ENCODE results near the gene MAML3.

MAML3 gene

GRCh38 chr4:139756391-139757180 is 397.4 kb downstream of the MAML3 start:
- DNase-seq (ENCODE audit: low read depth), result no peak

DNA sequence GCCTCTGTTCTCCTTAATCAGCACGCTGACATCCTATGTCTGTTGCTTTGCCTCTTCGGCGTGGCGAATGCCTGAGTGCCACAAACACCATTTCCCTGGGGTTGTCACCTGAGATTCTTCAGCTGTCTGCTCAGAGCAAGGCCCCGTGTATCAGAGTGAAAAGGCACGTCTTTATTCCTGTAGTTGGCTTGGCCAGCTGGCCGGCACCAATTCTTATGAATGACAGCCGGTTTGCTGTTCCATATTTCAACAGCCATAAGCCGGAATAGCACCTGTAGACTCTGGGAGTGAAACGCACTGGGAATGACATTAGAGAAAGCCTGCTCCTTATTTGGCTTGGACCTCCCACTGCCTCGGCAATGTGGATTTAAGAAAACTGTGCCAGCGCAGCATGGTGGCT is 399.0 kb downstream of the MAML3 start:
- DNase-seq (ENCODE audit: low read depth), result no peak

DNA sequence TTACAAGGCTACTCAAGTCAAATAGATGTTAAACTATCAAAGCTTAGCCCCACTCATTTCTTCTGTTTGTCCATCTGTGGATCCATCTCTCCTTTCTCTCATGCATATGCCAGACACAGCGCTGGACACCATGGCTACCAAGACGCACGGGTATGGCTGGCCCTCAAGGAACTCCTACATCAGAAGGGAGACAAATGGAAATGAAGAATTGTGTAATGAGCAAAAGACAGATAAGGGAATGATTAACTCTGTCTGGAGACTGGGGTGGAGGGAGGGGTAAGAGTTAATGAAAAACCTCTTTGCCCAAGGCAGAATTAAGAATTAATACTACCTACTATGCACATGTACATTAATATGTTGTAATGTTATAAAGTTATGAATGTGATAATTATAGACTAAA is 400.3 kb downstream of the MAML3 start:
- no peak for DNase-seq (ENCODE audit: low read depth)

GRCh38 chr4:139749835-139750498 is 404.0 kb downstream of the MAML3 start:
- no peak for DNase-seq (ENCODE audit: low read depth)

DNA sequence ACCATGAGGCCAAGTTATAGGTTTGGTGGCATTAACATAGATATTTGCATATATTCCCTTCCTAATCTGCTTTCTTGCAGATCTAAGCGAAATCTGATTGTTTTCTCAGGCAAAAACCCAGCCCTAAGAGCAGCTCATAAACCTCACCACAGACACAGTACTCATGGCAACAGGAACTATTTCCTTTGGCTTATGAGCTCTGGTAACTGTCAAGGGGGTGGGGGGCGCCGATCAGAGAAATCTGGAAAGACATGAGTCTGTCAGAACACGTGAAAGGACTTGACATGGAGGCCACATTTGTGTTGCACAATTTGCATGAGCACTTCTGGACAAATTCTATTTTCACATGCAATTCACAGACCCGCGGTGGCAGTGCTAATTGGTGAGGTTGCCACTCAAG is 404.6 kb downstream of the MAML3 start:
- DNase-seq (ENCODE audit: low read depth), result no peak

DNA sequence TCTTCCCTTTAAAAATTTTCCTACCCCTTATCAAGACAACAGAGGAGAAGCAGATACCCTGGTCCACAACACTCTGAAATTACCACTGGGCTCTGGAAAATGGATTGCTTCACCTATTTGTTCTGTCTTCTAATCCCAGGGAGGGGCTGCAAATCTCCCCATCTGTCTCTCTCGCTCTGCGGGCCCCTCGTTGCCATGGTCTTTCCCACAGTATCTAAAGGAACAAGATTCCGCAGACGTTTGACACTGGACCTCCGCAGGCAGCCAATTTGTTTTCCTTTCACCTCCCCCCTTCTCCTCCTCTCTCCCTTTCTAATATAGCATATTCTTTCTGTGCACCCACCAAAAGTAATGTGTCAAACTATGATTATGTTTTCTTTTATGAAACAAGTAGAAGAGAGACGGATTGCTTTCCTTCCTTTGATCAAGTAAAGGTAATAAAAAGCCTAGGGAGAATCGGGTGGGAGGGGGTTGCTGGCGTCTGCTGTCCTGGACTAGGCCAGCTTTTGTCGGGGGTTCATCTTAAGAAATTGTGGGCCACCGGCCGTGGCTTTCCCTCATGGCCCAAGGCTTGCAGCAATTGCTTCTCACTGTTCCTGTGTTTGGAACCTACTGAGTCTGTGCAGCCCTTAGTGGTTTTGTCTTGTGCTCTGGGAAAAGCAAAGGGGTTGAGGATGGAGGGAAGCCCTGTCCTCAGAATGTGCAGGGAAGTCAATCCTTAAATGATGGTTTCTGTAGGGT is 407.4 kb downstream of the MAML3 start:
- DNase-seq (ENCODE audit: low read depth), result no peak

- no peak for DNase-seq (ENCODE audit: low read depth)
These were observed 408.8 kb downstream of the MAML3 start for GRCh38 chr4:139745111-139745639.

GRCh38 chr4:139744232-139744631 is 409.8 kb downstream of the MAML3 start:
- no peak for DNase-seq (ENCODE audit: low read depth)

GRCh38 chr4:139743027-139743426 is 411.0 kb downstream of the MAML3 start:
- DNase-seq (ENCODE audit: low read depth), result no peak

- peak; percentile 46 for DNase-seq (ENCODE audit: low read depth)
These were observed 413.4 kb downstream of the MAML3 start for GRCh38 chr4:139740531-139741041.

GRCh38 chr4:139740121-139740520 is 413.9 kb downstream of the MAML3 start:
- no peak for DNase-seq (ENCODE audit: low read depth)

- no peak for DNase-seq (ENCODE audit: low read depth)
These were observed 415.0 kb downstream of the MAML3 start for GRCh38 chr4:139738846-139739613.

- DNase-seq (ENCODE audit: low read depth), result no peak
These were observed 417.3 kb downstream of the MAML3 start for GRCh38 chr4:139736661-139737060.

DNA sequence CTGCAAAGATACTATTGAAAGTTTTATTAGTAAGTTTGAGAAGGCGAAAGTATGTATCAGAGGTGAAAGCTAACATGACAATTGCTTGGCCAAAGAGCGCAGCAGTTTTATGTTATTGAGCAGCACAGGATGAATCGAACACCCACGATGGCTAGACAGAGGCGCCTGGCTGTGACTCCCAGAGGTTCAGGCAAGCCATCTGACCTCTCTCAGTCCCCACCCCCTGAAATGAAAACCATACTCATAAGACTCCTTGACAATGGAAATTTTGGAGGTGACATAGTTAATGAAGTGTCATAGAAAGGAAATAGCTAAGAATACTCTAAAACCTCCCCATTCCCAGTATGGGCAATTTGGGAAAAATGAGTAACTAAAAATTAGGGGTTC is 417.7 kb downstream of the MAML3 start:
- no peak for DNase-seq (ENCODE audit: low read depth)

DNA sequence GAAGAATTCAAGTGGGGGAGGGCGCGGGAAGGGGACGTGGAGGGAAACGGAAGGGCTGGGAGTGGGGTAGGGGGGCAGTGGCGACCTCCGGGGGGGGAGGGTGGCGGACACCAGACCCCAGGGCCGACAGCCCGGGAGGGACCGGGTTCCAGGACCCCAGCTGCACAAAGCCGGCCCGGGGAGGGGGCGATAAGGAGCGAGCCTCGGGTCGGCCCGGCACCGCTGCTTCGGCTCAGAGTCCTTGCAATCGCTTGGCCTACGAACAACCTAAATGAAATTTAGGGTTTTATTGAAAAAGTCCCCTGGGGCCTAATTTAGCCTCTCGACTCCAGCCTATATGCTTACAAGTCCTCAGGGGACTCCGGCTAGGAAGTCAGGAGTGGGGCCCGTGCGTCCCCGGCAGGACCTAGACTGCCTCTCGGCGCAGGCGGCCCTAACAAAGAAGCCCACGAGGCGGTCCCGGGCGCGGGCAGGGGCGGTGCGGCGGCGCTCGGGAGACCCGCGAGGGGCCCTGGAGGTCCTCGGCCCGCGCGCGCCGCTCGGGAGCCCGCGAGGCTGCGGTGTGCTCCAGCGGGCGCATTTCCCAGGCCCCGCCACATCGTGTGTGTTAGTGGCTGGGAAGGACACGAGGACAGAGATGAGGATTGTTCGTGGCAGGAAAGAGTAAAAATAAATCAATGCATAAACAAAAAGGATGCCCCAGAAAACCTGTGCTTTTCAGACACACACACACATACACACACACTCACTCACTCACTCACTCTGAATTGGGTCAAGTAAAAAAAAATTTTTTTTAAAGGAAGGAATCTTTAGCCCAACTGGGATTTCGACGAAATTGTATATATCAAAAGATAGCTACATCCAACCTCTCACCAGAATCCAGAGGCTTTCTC is 418.4 kb downstream of the MAML3 start:
- no peak for DNase-seq (ENCODE audit: low read depth)

DNA sequence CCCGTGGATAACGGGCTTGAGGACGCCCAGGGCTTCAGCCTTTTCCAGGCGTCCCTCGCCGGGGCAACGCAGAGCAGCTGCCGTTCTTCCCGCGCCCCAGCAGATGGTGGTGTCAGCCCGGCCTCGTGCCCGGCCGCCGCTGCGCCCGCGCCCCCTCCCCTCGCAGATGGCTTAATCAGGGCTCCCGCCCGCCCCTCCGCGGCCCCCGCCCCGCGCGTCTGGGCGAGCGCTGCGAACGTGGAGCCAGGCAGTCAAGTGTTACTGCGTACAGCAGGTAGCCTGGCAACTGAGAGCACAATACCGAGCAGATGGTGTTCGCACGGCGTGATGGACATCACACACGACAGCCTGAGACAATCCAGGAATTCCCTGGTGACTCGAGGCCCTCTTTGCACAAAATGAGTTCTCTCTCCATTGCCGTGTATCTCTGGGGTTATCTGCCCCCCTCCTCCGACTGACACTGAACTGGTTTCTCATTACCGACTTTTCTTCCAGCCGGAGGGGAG is 419.1 kb downstream of the MAML3 start:
- peak; percentile 18 for DNase-seq (ENCODE audit: low read depth)

DNA sequence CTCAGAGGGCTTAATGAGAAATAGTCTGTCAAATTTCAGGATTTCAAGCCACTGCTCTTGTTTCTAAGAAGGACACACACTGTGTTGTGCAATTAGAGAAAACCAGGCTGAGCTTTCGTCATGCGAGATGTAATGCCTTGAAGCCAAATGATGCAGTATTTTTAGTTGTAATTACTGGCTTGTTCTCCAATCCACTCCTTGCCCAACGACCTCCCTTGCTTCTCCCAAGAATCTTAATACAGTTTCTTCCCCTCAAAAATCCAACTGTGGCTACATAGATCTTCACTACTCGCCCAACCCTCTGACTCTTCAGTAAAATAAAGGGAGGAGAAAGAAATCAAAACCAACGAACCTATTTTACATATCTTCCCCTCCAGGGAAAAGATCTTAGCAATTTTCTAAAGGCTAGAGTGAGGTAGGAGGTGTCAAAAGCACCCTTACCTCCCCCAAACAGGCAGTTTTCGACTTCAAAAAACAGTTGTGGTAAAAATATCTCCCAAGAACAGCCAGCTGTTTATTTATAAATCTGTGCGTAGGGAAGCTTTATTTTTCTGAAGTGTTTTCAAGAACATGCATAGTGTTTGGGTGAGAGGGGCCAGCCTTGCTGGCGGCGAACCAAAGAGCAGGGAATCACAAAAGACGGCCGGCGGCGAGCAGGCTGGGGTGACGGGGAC is 419.6 kb downstream of the MAML3 start:
- DNase-seq (ENCODE audit: low read depth), result peak; percentile 18

- DNase-seq (ENCODE audit: low read depth), result no peak
These were observed 420.9 kb downstream of the MAML3 start for GRCh38 chr4:139732991-139733570.

DNA sequence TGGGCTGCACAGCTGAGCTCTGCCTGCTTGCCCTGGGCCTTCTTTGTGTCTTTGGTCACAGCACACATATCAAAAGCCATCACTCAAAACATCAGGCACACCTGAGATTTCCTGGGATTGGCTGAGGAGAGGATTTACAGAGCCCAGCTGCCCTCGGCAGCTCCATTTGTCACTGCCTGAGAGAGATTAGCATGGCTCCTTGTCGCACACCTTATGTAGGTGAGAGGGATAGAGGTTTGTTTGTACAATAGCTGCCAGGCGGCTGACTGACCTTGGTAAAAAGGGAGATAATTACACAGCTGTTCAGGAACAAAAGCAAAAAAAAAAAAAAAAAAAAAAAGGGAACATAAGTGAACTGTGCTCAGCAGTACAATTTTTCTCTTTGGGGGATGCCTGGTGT is 425.1 kb downstream of the MAML3 start:
- no peak for DNase-seq (ENCODE audit: low read depth)

DNA sequence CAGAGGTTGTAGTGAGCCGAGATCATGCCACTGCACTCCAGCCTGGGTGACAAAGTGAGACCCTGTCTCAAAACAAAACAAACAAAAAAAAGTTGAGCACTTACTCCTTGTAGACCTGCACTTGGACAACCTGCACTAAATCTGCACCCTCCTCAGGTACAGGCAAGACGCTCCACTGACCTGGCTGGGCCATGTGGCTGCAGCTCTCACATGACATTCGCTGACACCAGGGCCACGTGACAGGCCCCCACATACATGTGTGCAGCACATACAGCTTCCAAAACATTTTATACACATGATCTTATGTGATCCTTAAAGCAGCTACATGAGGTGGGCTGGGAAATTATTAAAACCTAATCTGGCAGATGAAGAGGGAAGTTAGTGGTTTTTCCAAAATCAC is 425.8 kb downstream of the MAML3 start:
- DNase-seq (ENCODE audit: low read depth), result no peak
